A375 (cell line): ENCODE results near the gene PRAMEF20. TPM values are rescaled to one million over a fixed set of nuclear protein-coding genes. Genes with fewer than 3 reads are reported as not detected.

ENCODE experiments used
- total RNA-seq: library from RNA; depleted of rRNA; stranded (reverse); fragments of >200 nt; shearing (Covaris generic); gene quantifications from 2 replicates; pipeline ENCODE4 v1.2.3, GENCODE V29; 2014; rRNA removed

PRAMEF20 gene
- not detected in 2 replicates for total RNA-seq

DNA sequence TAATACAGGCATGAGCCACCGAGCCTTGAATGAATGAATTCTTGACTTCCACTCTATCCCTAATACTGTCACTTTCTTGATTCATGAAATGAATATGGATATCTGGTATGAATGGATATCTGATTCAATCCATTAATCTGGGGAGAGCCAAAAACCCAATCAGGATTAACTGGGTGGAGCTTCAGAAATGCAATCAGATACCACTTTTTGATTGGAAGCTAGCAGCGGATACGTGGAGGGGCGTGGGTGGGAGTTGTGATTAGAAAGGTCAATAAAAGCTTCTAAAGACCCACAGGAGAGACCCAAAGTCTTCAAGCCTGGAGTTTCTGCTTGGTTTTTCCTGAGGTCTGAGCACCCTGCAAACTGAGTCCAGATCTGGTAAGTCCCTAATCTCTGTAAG is at the start of gene PRAMEF20:
Gene PRAMEF20, plus strand, starts transcription at position 301 of the 400 bp plus-strand sequence. CDS start 5,905 bp downstream, outside the sequence.

DNA sequence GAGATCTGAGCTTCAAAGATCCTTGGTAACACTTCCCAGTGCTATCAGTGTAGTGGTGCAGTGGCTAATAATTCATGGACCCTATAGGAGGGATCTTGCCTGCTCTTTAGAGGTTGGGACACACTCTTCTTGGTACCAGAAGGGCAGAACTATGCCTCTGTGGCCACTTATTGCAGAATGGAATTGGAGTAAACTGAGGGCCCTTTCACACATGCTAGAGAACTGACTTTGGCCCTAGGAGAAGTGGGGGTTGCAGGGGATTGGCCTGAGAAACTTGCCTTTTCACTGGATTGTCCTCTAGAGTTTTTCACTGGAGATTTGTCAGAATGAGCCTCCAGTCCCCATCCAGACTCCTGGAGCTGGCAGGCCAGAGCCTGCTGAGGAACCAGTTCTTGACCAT is 20.9 kb upstream of the PRAMEF20 start, which contains the start of gene PRAMEF17:
Gene PRAMEF17, plus strand, starts transcription at position 301 of the 400 bp plus-strand sequence. Its CDS starts 26 bp downstream, at position 327.

Other genes with a start within 250 kb of the PRAMEF20 start
- not detected in 2 replicates for gene HNRNPCL4, start 244.8 kb upstream of the PRAMEF20 start, total RNA-seq
- not detected in 2 replicates for gene PRAMEF9, start 238.6 kb upstream of the PRAMEF20 start, total RNA-seq
- gene PRAMEF13, start 209.0 kb upstream of the PRAMEF20 start, total RNA-seq = not detected in 2 replicates
- gene PRAMEF18, start 184.3 kb upstream of the PRAMEF20 start, total RNA-seq = not detected in 2 replicates
- not detected in 2 replicates for gene PRAMEF5, start 156.3 kb upstream of the PRAMEF20 start, total RNA-seq
- gene PRAMEF8, start 125.3 kb upstream of the PRAMEF20 start, total RNA-seq = not detected in 2 replicates
- gene PRAMEF33, start 106.9 kb upstream of the PRAMEF20 start, total RNA-seq = not detected in 2 replicates
- not detected in 2 replicates for gene PRAMEF15, start 94.9 kb upstream of the PRAMEF20 start, total RNA-seq
- gene PRAMEF14, start 63.3 kb upstream of the PRAMEF20 start, total RNA-seq = not detected in 2 replicates
- not detected in 2 replicates for gene PRAMEF19, start 38.5 kb upstream of the PRAMEF20 start, total RNA-seq
- gene PRAMEF17, start 20.8 kb upstream of the PRAMEF20 start, total RNA-seq = not detected in 2 replicates
- gene LRRC38, start 103.6 kb downstream of the PRAMEF20 start, total RNA-seq = not detected in 2 replicates
- 0.80 TPM in 1 of 2 replicates, not detected in the other for gene PDPN, start 173.4 kb downstream of the PRAMEF20 start, total RNA-seq